Trophoblast cell (in vitro differentiated cells and primary cell): ENCODE measurements around the gene KIF13A.

Experiments
- DNase-seq, 2 donors: peaks; one replicate each; pipeline ENCODE4 v3.0.0-alpha.2; 2016
- H2AFZ ChIP-seq: 2 replicates; pipeline ENCODE4 v1.6.1; 2013; ENCODE audit warnings: low read length, moderate library complexity, mild to moderate bottlenecking; ENCODE audit not compliant: insufficient read depth, poor library complexity
- H2AK5ac ChIP-seq: 2 replicates; pipeline ENCODE4 v1.6.1; 2013; ENCODE audit warnings: mild to moderate bottlenecking, low read length
- H2BK120ac ChIP-seq: 2 replicates; pipeline ENCODE4 v1.6.1; 2013; ENCODE audit warnings: low read length, mild to moderate bottlenecking, moderate library complexity; ENCODE audit not compliant: insufficient read depth, poor library complexity
- H2BK12ac ChIP-seq: 2 replicates; pipeline ENCODE4 v1.6.1; 2013; ENCODE audit warnings: mild to moderate bottlenecking, low read length, moderate library complexity
- H2BK5ac ChIP-seq: 2 replicates; pipeline ENCODE4 v1.6.1; 2013; ENCODE audit warnings: low read length, low read depth, moderate library complexity, mild to moderate bottlenecking; ENCODE audit not compliant: poor library complexity
- H3K14ac ChIP-seq: 2 replicates; pipeline ENCODE4 v1.6.1; 2013; ENCODE audit warnings: mild to moderate bottlenecking, low read length
- H3K18ac ChIP-seq: 2 replicates; pipeline ENCODE4 v1.6.1; 2013; ENCODE audit warnings: mild to moderate bottlenecking, low read length
- H3K23ac ChIP-seq: 2 replicates; pipeline ENCODE4 v1.6.1; 2013; ENCODE audit warnings: low read length
- H3K27ac ChIP-seq: 2 replicates; pipeline ENCODE4 v1.5.1; 2013; ENCODE audit warnings: low read depth, mild to moderate bottlenecking, inconsistent platforms, low read length, moderate library complexity
- H3K27me3 ChIP-seq: 2 replicates; pipeline ENCODE4 v1.6.1; 2013; ENCODE audit warnings: inconsistent platforms, mild to moderate bottlenecking, low read length, moderate library complexity; ENCODE audit not compliant: insufficient read depth
- H3K36me3 ChIP-seq, 2 experiments: 1 replicate in 1 of 2; 2 replicates in 1 of 2; pipeline ENCODE4 v1.6.1; 2013; ENCODE audit warnings: low read length in 2 of 2, mild to moderate bottlenecking in 2 of 2, moderate library complexity in 1 of 2; ENCODE audit not compliant: insufficient read depth in 2 of 2, control insufficient read depth in 1 of 2
- H3K4ac ChIP-seq: 2 replicates; pipeline ENCODE4 v1.6.1; 2013; ENCODE audit warnings: low read depth, mild to moderate bottlenecking, low read length, moderate library complexity
- H3K4me1 ChIP-seq, 2 experiments: 1 replicate in 1 of 2; 2 replicates in 1 of 2; pipeline ENCODE4 v1.6.1; 2013; ENCODE audit warnings: low read length in 2 of 2, mild to moderate bottlenecking in 2 of 2, moderate library complexity in 1 of 2; ENCODE audit not compliant: insufficient read depth in 2 of 2, control insufficient read depth in 1 of 2
- H3K4me2 ChIP-seq: 2 replicates; pipeline ENCODE4 v1.6.1; 2013; ENCODE audit warnings: inconsistent platforms, mild to moderate bottlenecking, low read length, moderate library complexity
- H3K4me3 ChIP-seq: 2 replicates; pipeline ENCODE4 v1.5.1; 2013; ENCODE audit warnings: mild to moderate bottlenecking, low read depth, low read length, inconsistent platforms
- H3K79me1 ChIP-seq: one replicate; pipeline ENCODE4 v1.6.1; 2013; ENCODE audit warnings: low read length
- H3K79me2 ChIP-seq: 2 replicates; pipeline ENCODE4 v1.6.1; 2013; ENCODE audit warnings: low read length, mild to moderate bottlenecking; ENCODE audit not compliant: control insufficient read depth, insufficient read depth, poor library complexity
- H3K9ac ChIP-seq: 2 replicates; pipeline ENCODE4 v1.6.1; 2013; ENCODE audit warnings: mild to moderate bottlenecking, low read length
- H3K9me3 ChIP-seq: 2 replicates; pipeline ENCODE4 v1.6.1; 2013; ENCODE audit warnings: low read depth, mild to moderate bottlenecking, control low read depth, inconsistent platforms, low read length; ENCODE audit not compliant: insufficient read depth
- H4K12ac ChIP-seq: 2 replicates; pipeline ENCODE4 v1.6.1; 2013; ENCODE audit warnings: low read depth, mild to moderate bottlenecking, low read length, moderate library complexity
- H4K8ac ChIP-seq: 2 replicates; pipeline ENCODE4 v1.6.1; 2013; ENCODE audit warnings: low read depth, mild to moderate bottlenecking, low read length, moderate library complexity
- H4K91ac ChIP-seq: one replicate; pipeline ENCODE4 v1.6.1; 2013; ENCODE audit warnings: low read depth, mild to moderate bottlenecking, low read length, moderate library complexity
- WGBS: extraction: QIAGEN DNeasy Blood & Tissue Kit; methylation state at CpG from one replicate; pipeline ENCODE4 v1.1.7; 2013; ENCODE audit warnings: missing lambda C conversion rate; ENCODE audit not compliant: insufficient read length, insufficient coverage; ENCODE audit errors: extremely low coverage; 5-methylcytosine and 5-hydroxymethylcytosine counted together

Gene KIF13A

GRCh38 chr6:17881085-17881858, 106.2 kb downstream of the KIF13A start:
- Histone ChIP-seq H2BK5ac (no peak overlapping the region), H3K23ac (no peak overlapping the region)
- peak in 1 of 2 donors; percentile 21 for DNase-seq

GRCh38 chr6:17879184-17879583, 108.3 kb downstream of the KIF13A start:
- WGBS = no CpG with 5 or more reads among the region's 2 CpGs
- Histone ChIP-seq H3K4me3 (no peak overlapping the region), H3K79me1 (no peaks in the 10 kb centered on the region)

More at GRCh38 chr6:17881085-17881858, 106.2 kb downstream of the KIF13A start:
- Histone ChIP-seq H3K27ac (no peak overlapping the region), H3K4me1 (peaks cover 0 to 4% of the 10 kb centered on the region in 2 experiments), H3K4ac (no peak overlapping the region), H2BK12ac (no peak overlapping the region), H3K4me2 (no peak overlapping the region), H3K14ac (no peak overlapping the region), H4K91ac (no peak overlapping the region), H3K79me1 (no peaks in the 10 kb centered on the region), H4K8ac (peak overlapping the region; percentile 4), H2BK120ac (no peak overlapping the region), H3K18ac (no peak overlapping the region), H3K36me3 (peaks cover 2 to 4% of the 10 kb centered on the region in 2 experiments), H2AK5ac (no peak overlapping the region), H3K27me3 (no peaks in the 10 kb centered on the region), H3K79me2 (no peaks in the 10 kb centered on the region), H3K9me3 (no peaks in the 10 kb centered on the region), H3K9ac (no peak overlapping the region), H3K4me3 (no peak overlapping the region), H4K12ac (no peak overlapping the region), H2AFZ (no peak overlapping the region)
- WGBS = no CpG with 5 or more reads among the region's 11 CpGs

GRCh38 chr6:17878734-17879133, 108.7 kb downstream of the KIF13A start:
- Histone ChIP-seq H3K79me1 (no peaks in the 10 kb centered on the region), H2AFZ (no peak overlapping the region), H4K12ac (no peak overlapping the region), H3K4ac (no peak overlapping the region), H4K8ac (no peak overlapping the region), H2AK5ac (no peak overlapping the region), H3K4me1 (peaks cover 2 to 4% of the 10 kb centered on the region in 2 experiments), H3K36me3 (peaks cover 0 to 4% of the 10 kb centered on the region in 2 experiments), H3K4me2 (no peak overlapping the region), H4K91ac (no peak overlapping the region), H3K27ac (no peak overlapping the region), H2BK12ac (no peak overlapping the region), H3K27me3 (no peaks in the 10 kb centered on the region), H3K14ac (no peak overlapping the region), H3K18ac (no peak overlapping the region), H3K4me3 (no peak overlapping the region), H2BK5ac (no peak overlapping the region), H3K9me3 (no peaks in the 10 kb centered on the region), H3K23ac (no peak overlapping the region), H3K79me2 (no peaks in the 10 kb centered on the region), H2BK120ac (no peak overlapping the region), H3K9ac (no peak overlapping the region)
- no peak for DNase-seq
- no CpG with 5 or more reads among the region's 1 CpG for WGBS

More at GRCh38 chr6:17879184-17879583, 108.3 kb downstream of the KIF13A start:
- Histone ChIP-seq H2BK5ac (no peak overlapping the region), H3K4me1 (peaks cover 2 to 4% of the 10 kb centered on the region in 2 experiments), H3K9me3 (no peaks in the 10 kb centered on the region), H3K23ac (no peak overlapping the region), H3K79me2 (no peaks in the 10 kb centered on the region), H2BK120ac (no peak overlapping the region), H4K12ac (no peak overlapping the region), H4K91ac (no peak overlapping the region), H3K27me3 (no peaks in the 10 kb centered on the region), H3K4me2 (no peak overlapping the region), H2AK5ac (no peak overlapping the region), H3K14ac (no peak overlapping the region), H3K36me3 (peaks cover 0 to 4% of the 10 kb centered on the region in 2 experiments), H2BK12ac (no peak overlapping the region), H3K27ac (no peak overlapping the region), H2AFZ (no peak overlapping the region), H3K18ac (no peak overlapping the region), H3K9ac (no peak overlapping the region), H4K8ac (no peak overlapping the region), H3K4ac (no peak overlapping the region)
- no peak for DNase-seq

GRCh38 chr6:17877895-17878440, 109.5 kb downstream of the KIF13A start:
- no peak overlapping the region for H2AFZ ChIP-seq
- H3K23ac ChIP-seq = no peak overlapping the region
- no peak for DNase-seq
- H3K14ac ChIP-seq = no peak overlapping the region
- H2AK5ac ChIP-seq = no peak overlapping the region
- no peak overlapping the region for H2BK120ac ChIP-seq
- H3K18ac ChIP-seq = no peak overlapping the region
- peaks cover 2 to 4% of the 10 kb centered on the region in 2 experiments for H3K4me1 ChIP-seq
- no peak overlapping the region for H3K27ac ChIP-seq
- H3K27me3 ChIP-seq = no peaks in the 10 kb centered on the region
- H4K8ac ChIP-seq = no peak overlapping the region
- H3K4ac ChIP-seq = no peak overlapping the region
- no peaks in the 10 kb centered on the region for H3K79me2 ChIP-seq
- WGBS = no CpG with 5 or more reads among the region's 3 CpGs
- no peaks in the 10 kb centered on the region for H3K9me3 ChIP-seq
- H3K9ac ChIP-seq = no peak overlapping the region
- H2BK12ac ChIP-seq = no peak overlapping the region
- H2BK5ac ChIP-seq = no peak overlapping the region
- H3K4me2 ChIP-seq = no peak overlapping the region
- H4K91ac ChIP-seq = no peak overlapping the region
- no peak overlapping the region for H4K12ac ChIP-seq
- H3K36me3 ChIP-seq = peaks cover 0 to 4% of the 10 kb centered on the region in 2 experiments
- H3K79me1 ChIP-seq = no peaks in the 10 kb centered on the region
- H3K4me3 ChIP-seq = no peak overlapping the region
